HepG2 (cell line): ENCODE data around the gene C1QTNF5. TPM values are rescaled to one million over a fixed set of nuclear protein-coding genes. Genes with fewer than 3 reads are reported as not detected.

ENCODE experiments used
- ARID4A ChIP-seq: sonication (generic); formaldehyde crosslinking; IDR thresholded peaks from 2 replicates; pipeline ENCODE4 v1.5.0; 2020; ENCODE audit warnings: mild to moderate bottlenecking, missing genetic modification reagents, borderline replicate concordance
- IRF2 ChIP-seq: IDR thresholded peaks from 2 replicates; pipeline ENCODE4 v1.6.1; 2018; ENCODE audit warnings: missing genetic modification reagents, missing compliant biosample characterization
- LRRFIP1 ChIP-seq: sonication (generic); formaldehyde crosslinking; conservative IDR thresholded peaks from 2 replicates; pipeline ENCODE4 v1.4.0; 2020; ENCODE audit warnings: missing genetic modification reagents
- RARG ChIP-seq: sonication (generic); formaldehyde crosslinking; IDR thresholded peaks from 2 replicates; pipeline ENCODE4 v1.4.0; 2020; ENCODE audit warnings: low read depth, mild to moderate bottlenecking, missing genetic modification reagents
- RFX1 ChIP-seq: fragments of 450-650 bp; IDR thresholded peaks from 2 replicates; pipeline ENCODE4 v1.6.1; 2017
- SAP130 ChIP-seq: IDR thresholded peaks from 2 replicates; pipeline ENCODE4 v1.6.1; 2016; ENCODE audit warnings: low read depth
- SETDB1 ChIP-seq: sonication (generic); formaldehyde crosslinking; IDR thresholded peaks from 2 replicates; pipeline ENCODE4 v1.5.1; 2020; ENCODE audit warnings: missing genetic modification reagents, mild to moderate bottlenecking, borderline replicate concordance
- SOX13 ChIP-seq, 3 experiments: fragments of 450-650 bp in 1 of 3; sonication (generic) in 1 of 3; formaldehyde crosslinking in 1 of 3; IDR thresholded peaks in 2 of 3; conservative IDR thresholded peaks in 1 of 3; 2 replicates each; pipeline versions ENCODE4 v1.5.0 to v1.6.1; 2016 to 2020; ENCODE audit warnings: antibody characterized with exemption in 1 of 3, mild to moderate bottlenecking in 1 of 3, missing compliant biosample characterization in 1 of 3, missing genetic modification reagents in 1 of 3, moderate library complexity in 1 of 3
- XRCC5 ChIP-seq: fragments of 200-400 bp; formaldehyde crosslinking; optimal IDR thresholded peaks from 2 replicates; pipeline ENCODE3; 2017; ENCODE audit warnings: mild to moderate bottlenecking, low read length
- ZNF335 ChIP-seq: sonication (generic); formaldehyde crosslinking; IDR thresholded peaks from 2 replicates; pipeline ENCODE4 v1.4.0; 2020; ENCODE audit warnings: missing genetic modification reagents
- ZNF362 ChIP-seq: sonication (generic); formaldehyde crosslinking; IDR thresholded peaks from 2 replicates; pipeline ENCODE4 v1.4.0; 2020; ENCODE audit warnings: missing genetic modification reagents, mild to moderate bottlenecking, borderline replicate concordance
- ZNF367 ChIP-seq: sonication (generic); formaldehyde crosslinking; IDR thresholded peaks from 2 replicates; pipeline ENCODE4 v1.4.0; 2020; ENCODE audit warnings: missing genetic modification reagents, borderline replicate concordance
- ZNF432 ChIP-seq: sonication (generic); formaldehyde crosslinking; IDR thresholded peaks from 2 replicates; pipeline ENCODE4 v1.5.0; 2020; ENCODE audit warnings: missing genetic modification reagents, mild to moderate bottlenecking, borderline replicate concordance
- ZNF552 ChIP-seq: sonication (generic); formaldehyde crosslinking; IDR thresholded peaks from 2 replicates; pipeline ENCODE4 v1.9.0; 2022; ENCODE audit warnings: missing genetic modification reagents, mild to moderate bottlenecking, borderline replicate concordance
- polyA plus RNA-seq, 8 experiments: library from polyadenylated mRNA; depleted of rRNA in 3 of 8; stranded (reverse) in 7 of 8; unstranded in 1 of 8; fragments of >200 nt; fragmentation: Illumina TruSeq in 4 of 8; extraction: Trizol in 4 of 8; gene quantifications; 2 replicates each; pipeline versions ENCODE4 v1.2.1 to v1.2.3, GENCODE V29; 2011 to 2016; ENCODE audit warnings: low read depth in 4 of 8, missing spikeins in 1 of 8, mixed read lengths in 1 of 8; ENCODE audit not compliant: insufficient read depth in 1 of 8
- total RNA-seq, 5 experiments: library from RNA; depleted of rRNA; stranded (reverse); fragments of >200 nt; fragmentation: Illumina TruSeq; extraction: Trizol; gene quantifications; 2 replicates each; pipeline ENCODE4 v1.2.3, GENCODE V29; 2016; ENCODE audit warnings: low read depth in 1 of 5
- TF ChIP-seq, protein P1 (sequence below): sonication (generic); formaldehyde crosslinking; IDR thresholded peaks from 2 replicates; pipeline ENCODE4 v1.4.0; 2020; ENCODE audit warnings: mild to moderate bottlenecking, missing genetic modification reagents, borderline replicate concordance

Gene C1QTNF5
- total and polyA plus RNA-seq, 2 of the 13 experiments (the other 11 are each of a cell fraction or from before 2014, with no cell fraction given), result 0.86 to 1.2 TPM

GRCh38 chr11:119352857-119353260, 12.2 kb upstream of the C1QTNF5 start (continued):
- TF ChIP-seq LRRFIP1 (CRISPR knock-in tag), result no peak
- TF ChIP-seq SETDB1 (CRISPR knock-in tag), result no peak
- peak; percentile 77 for TF ChIP-seq XRCC5
- TF ChIP-seq ZNF335, result 0 out of 2 replicates have a peak, but pooled peaks have one; percentile 22
- TF ChIP-seq RARG, result no peak
- TF ChIP-seq, protein P1, sequence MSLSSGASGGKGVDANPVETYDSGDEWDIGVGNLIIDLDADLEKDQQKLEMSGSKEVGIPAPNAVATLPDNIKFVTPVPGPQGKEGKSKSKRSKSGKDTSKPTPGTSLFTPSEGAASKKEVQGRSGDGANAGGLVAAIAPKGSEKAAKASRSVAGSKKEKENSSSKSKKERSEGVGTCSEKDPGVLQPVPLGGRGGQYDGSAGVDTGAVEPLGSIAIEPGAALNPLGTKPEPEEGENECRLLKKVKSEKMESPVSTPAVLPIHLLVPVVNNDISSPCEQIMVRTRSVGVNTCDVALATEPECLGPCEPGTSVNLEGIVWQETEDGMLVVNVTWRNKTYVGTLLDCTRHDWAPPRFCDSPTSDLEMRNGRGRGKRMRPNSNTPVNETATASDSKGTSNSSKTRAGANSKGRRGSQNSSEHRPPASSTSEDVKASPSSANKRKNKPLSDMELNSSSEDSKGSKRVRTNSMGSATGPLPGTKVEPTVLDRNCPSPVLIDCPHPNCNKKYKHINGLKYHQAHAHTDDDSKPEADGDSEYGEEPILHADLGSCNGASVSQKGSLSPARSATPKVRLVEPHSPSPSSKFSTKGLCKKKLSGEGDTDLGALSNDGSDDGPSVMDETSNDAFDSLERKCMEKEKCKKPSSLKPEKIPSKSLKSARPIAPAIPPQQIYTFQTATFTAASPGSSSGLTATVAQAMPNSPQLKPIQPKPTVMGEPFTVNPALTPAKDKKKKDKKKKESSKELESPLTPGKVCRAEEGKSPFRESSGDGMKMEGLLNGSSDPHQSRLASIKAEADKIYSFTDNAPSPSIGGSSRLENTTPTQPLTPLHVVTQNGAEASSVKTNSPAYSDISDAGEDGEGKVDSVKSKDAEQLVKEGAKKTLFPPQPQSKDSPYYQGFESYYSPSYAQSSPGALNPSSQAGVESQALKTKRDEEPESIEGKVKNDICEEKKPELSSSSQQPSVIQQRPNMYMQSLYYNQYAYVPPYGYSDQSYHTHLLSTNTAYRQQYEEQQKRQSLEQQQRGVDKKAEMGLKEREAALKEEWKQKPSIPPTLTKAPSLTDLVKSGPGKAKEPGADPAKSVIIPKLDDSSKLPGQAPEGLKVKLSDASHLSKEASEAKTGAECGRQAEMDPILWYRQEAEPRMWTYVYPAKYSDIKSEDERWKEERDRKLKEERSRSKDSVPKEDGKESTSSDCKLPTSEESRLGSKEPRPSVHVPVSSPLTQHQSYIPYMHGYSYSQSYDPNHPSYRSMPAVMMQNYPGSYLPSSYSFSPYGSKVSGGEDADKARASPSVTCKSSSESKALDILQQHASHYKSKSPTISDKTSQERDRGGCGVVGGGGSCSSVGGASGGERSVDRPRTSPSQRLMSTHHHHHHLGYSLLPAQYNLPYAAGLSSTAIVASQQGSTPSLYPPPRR (CRISPR knock-in tag), result peak; percentile 52; the same call in 1 of the 2 replicates
- peak; percentile 44; the same call in 1 of the 2 replicates for TF ChIP-seq ARID4A (CRISPR knock-in tag)
- TF ChIP-seq SOX13 (IDR thresholded peaks at IDR 0.05), result no peak
- TF ChIP-seq SOX13 (CRISPR knock-in tag; conservative IDR thresholded peaks at IDR 0.05 in 1 of 2, IDR thresholded peaks at IDR 0.05 in 1 of 2), result peak in 1 of 2 experiments; percentile 87; a peak in 2 of 4 replicates
- TF ChIP-seq IRF2 (CRISPR knock-in tag), result 0 out of 2 replicates have a peak, but pooled peaks have one; percentile 31
- no peak for TF ChIP-seq ZNF552
- TF ChIP-seq ZNF362 (CRISPR knock-in tag), result peak; percentile 71; the same call in 1 of the 2 replicates
- no peak for TF ChIP-seq ZNF432 (CRISPR knock-in tag)
- peak; percentile 60 for TF ChIP-seq SAP130 (CRISPR knock-in tag)
- no peak for TF ChIP-seq ZNF367 (CRISPR knock-in tag)
- peak; percentile 88 for TF ChIP-seq RFX1
